ENCODE measurements around the gene SLC22A14. TPM values are rescaled to one million over a fixed set of nuclear protein-coding genes. Genes with fewer than 3 reads are reported as not detected.

SLC22A14 gene
- total and polyA plus RNA-seq, 2 donors (not counting 3 experiments of a cell fraction or from before 2014, with no cell fraction given): not detected

GRCh38 chr3:38278841-38279240 is 3.3 kb upstream of the SLC22A14 start:
- dilution Hi-C loops (cut with MboI; ENCODE audit: extremely low pct_ligation_motif_present, low sequenced_read_pairs) (no loop called here), intact Hi-C loops (cut with micrococcal nuclease) (no loop called here)
- H3K27me3 ChIP-seq (ENCODE audit: control insufficient read depth in 2 of 2, insufficient read depth in 2 of 2, low read length in 2 of 2): no peaks in the 10 kb centered on the region
- FAIRE-seq (no peak), DNase-seq (ENCODE audit: low read depth, low spot score) (no peak)
- TF ChIP-seq FOS (IDR thresholded peaks at IDR 0.05; ENCODE audit: borderline replicate concordance, insufficient read depth, low read length) (no peak), POLR2A (IDR thresholded peaks at IDR 0.05; ENCODE audit: low read depth, low read length) (no peak), GATA2 (IDR thresholded peaks at IDR 0.05; ENCODE audit: insufficient read depth, insufficient read length, low read depth, low read length) (no peak), JUN (IDR thresholded peaks at IDR 0.05; ENCODE audit: borderline replicate concordance, insufficient read depth, insufficient read length, low read depth) (no peak), CTCF (IDR thresholded peaks at IDR 0.05; ENCODE audit: extremely low read depth in 1 of 2, insufficient read depth in 1 of 2, low read depth in 1 of 2, low read length in 2 of 2) (no peak), MYC (IDR thresholded peaks at IDR 0.05; ENCODE audit: low read depth, low read length) (no peak), EZH2 (IDR thresholded peaks at IDR 0.05; ENCODE audit: borderline replicate concordance, low read depth, low read length, severe bottlenecking) (no peak)
- no peaks in the 10 kb centered on the region for H4K20me1 ChIP-seq (replicated peaks; ENCODE audit: control insufficient read depth, extremely low read depth, insufficient read depth, low read length)
- BruUV-seq (replicated peaks): no TSS peak
- H3K79me2 ChIP-seq (ENCODE audit: control insufficient read depth, insufficient read depth, low read length): no peaks in the 10 kb centered on the region
- no peak overlapping the region for H2AFZ ChIP-seq (ENCODE audit: low read depth, low read length)
- H3K4me3 ChIP-seq (replicated peaks in 1 of 3; ENCODE audit: insufficient read depth in 1 of 3, low read depth in 1 of 3, low read length in 3 of 3): no peak overlapping the region
- H3K36me3 ChIP-seq (ENCODE audit: control insufficient read depth in 2 of 2, extremely low read depth in 1 of 2, insufficient read depth in 2 of 2, low read length in 2 of 2): no peaks in the 10 kb centered on the region
- CTCF ChIA-PET: interaction anchor here (1.0 kb wide), 1 partner anchor 9 kb away, joined by 3 read pairs; no protein-coding TSS in a partner anchor
- no peaks in the 10 kb centered on the region for H3K4me1 ChIP-seq (ENCODE audit: control insufficient read depth, extremely low read depth, insufficient read depth, low read length)
- H3K9ac ChIP-seq (replicated peaks; ENCODE audit: extremely low read depth, insufficient read depth, low read length): no peak overlapping the region
- no peak overlapping the region for H3K4me2 ChIP-seq (ENCODE audit: insufficient read depth, low read length)
- no peaks in the 10 kb centered on the region for H3K9me3 ChIP-seq (replicated peaks; ENCODE audit: control insufficient read depth, insufficient read depth, low read length)
- POLR2A ChIA-PET: no interaction called here
- H3K9me1 ChIP-seq (replicated peaks; ENCODE audit: control insufficient read depth, extremely low read depth, insufficient read depth, low read length): no peaks in the 10 kb centered on the region
- H3K27ac ChIP-seq (ENCODE audit: insufficient read depth, low read depth, low read length): no peak overlapping the region

Data from endothelial cell of umbilical vein (primary cell).